MCF 10A (cell line): ENCODE measurements around the gene RABL6. TPM values are rescaled to one million over a fixed set of nuclear protein-coding genes. Genes with fewer than 3 reads are reported as not detected.

Experiments
- BruUV-seq: library from RNA; stranded (reverse); fragments of 400-500 nt; replicated peaks from 2 replicates; lab custom pipeline; 2021; lab: Mats Ljungman, UMichigan
- CTCF ChIA-PET: fragments of 300-600 bp; sonication (Branson Sonifier 250); formaldehyde crosslinking; extraction: SDS; loops from one replicate; lab custom pipeline; 2021; ENCODE audit warnings: antibody characterized with exemption, inconsistent platforms; lab: Yijun Ruan, JAX
- POLR2A ChIA-PET: fragments of 300-600, 350-650 bp; sonication (Branson Sonifier 250); formaldehyde crosslinking; extraction: SDS; loops from one replicate; lab custom pipeline; 2020; ENCODE audit warnings: antibody characterized with exemption, inconsistent platforms; lab: Yijun Ruan, JAX
- DNase-seq: peaks from one replicate; pipeline ENCODE4 v3.0.0-alpha.2; 2018; ENCODE audit not compliant: unreplicated experiment
- H3K27ac Mint-ChIP-seq: one replicate; pipeline ENCODE4 v1.8.0; 2022; ENCODE audit warnings: mild to moderate bottlenecking, low read depth, mixed read lengths; ENCODE audit not compliant: unreplicated experiment
- H3K27me3 Mint-ChIP-seq: one replicate; pipeline ENCODE4 v1.8.0; 2022; ENCODE audit warnings: mixed read lengths; ENCODE audit not compliant: insufficient read depth, unreplicated experiment
- H3K36me3 Mint-ChIP-seq: one replicate; pipeline ENCODE4 v1.8.0; 2022; ENCODE audit warnings: mild to moderate bottlenecking, moderate library complexity, mixed read lengths; ENCODE audit not compliant: insufficient read depth, unreplicated experiment
- H3K4me1 Mint-ChIP-seq: one replicate; pipeline ENCODE4 v1.8.0; 2022; ENCODE audit warnings: mixed read lengths; ENCODE audit not compliant: insufficient read depth, unreplicated experiment
- H3K4me3 Mint-ChIP-seq: one replicate; pipeline ENCODE4 v1.8.0; 2022; ENCODE audit warnings: mild to moderate bottlenecking, moderate library complexity, mixed read lengths; ENCODE audit not compliant: unreplicated experiment
- H3K9me3 Mint-ChIP-seq: one replicate; pipeline ENCODE4 v1.8.0; 2022; ENCODE audit warnings: mixed read lengths; ENCODE audit not compliant: unreplicated experiment
- intact Hi-C: fragments of 100-400 bp; cut with micrococcal nuclease; formaldehyde crosslinking; loops from 2 replicates; pipeline ENCODE4 v1.14.1; 2022
- total RNA-seq: library from RNA; stranded (reverse); gene quantifications from 2 replicates; pipeline ENCODE4 v1.2.3, GENCODE V29; 2022
- TF ChIP-seq, protein P1 (sequence below): fragments of 200-600 bp; IDR thresholded peaks from one replicate; pipeline ENCODE4 v1.8.0; 2022; ENCODE audit warnings: antibody characterized with exemption, mild to moderate bottlenecking; ENCODE audit not compliant: unreplicated experiment

The RABL6 gene
- total RNA-seq, 1 experiment from 2014 or later: 77.8 TPM

DNA sequence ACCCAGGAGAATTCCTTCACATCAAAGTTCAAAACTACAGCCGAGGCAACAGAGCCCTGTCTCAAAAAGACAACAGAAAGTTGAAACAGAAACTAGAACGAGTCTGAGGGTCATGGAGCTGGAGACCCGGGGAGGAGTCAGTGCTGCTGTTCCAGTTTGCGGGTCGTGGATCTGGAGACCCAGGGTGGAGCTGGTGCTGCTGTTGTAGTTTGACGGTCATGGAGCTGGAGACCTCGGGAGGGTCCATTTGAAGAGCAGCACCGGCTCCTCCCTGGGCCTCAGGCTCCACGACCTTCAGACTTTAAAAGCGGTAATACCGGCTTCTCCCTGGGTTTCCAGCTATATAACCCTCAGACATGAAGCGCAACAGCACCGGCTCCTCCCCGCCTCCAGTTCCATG is 30.4 kb upstream of the RABL6 start:
- no peaks in the 10 kb centered on the region for H3K9me3 Mint-ChIP-seq
- H3K36me3 Mint-ChIP-seq: no peaks in the 10 kb centered on the region
- DNase-seq: no peak
- ChIA-PET CTCF (interaction anchor here (1.1 to 3.9 kb wide), 6 partner anchors 8 to 259 kb away, joined by 3 to 30 read pairs (median 12); partner anchors contain the start of gene LCN8), POLR2A (interaction anchor here (1.4 kb wide), 1 partner anchor 11 kb away, joined by 9 read pairs; no protein-coding TSS in a partner anchor)
- no peak overlapping the region for H3K27ac Mint-ChIP-seq
- TF ChIP-seq, protein P1, sequence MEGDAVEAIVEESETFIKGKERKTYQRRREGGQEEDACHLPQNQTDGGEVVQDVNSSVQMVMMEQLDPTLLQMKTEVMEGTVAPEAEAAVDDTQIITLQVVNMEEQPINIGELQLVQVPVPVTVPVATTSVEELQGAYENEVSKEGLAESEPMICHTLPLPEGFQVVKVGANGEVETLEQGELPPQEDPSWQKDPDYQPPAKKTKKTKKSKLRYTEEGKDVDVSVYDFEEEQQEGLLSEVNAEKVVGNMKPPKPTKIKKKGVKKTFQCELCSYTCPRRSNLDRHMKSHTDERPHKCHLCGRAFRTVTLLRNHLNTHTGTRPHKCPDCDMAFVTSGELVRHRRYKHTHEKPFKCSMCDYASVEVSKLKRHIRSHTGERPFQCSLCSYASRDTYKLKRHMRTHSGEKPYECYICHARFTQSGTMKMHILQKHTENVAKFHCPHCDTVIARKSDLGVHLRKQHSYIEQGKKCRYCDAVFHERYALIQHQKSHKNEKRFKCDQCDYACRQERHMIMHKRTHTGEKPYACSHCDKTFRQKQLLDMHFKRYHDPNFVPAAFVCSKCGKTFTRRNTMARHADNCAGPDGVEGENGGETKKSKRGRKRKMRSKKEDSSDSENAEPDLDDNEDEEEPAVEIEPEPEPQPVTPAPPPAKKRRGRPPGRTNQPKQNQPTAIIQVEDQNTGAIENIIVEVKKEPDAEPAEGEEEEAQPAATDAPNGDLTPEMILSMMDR: no peak
- H3K4me3 Mint-ChIP-seq: no peak overlapping the region
- H3K4me1 Mint-ChIP-seq: no peaks in the 10 kb centered on the region
- H3K27me3 Mint-ChIP-seq: peaks cover 59% of the 10 kb centered on the region
- intact Hi-C loops: no loop called here
- no TSS peak for BruUV-seq

- H3K27ac Mint-ChIP-seq: no peak overlapping the region
- TF ChIP-seq, protein P1: no peak
- H3K4me1 Mint-ChIP-seq: no peaks in the 10 kb centered on the region
- no peak for DNase-seq
- ChIA-PET POLR2A (interaction anchor here (0.6 to 0.7 kb wide), 2 partner anchors 8 to 143 kb away, joined by 3 read pairs; no protein-coding TSS in a partner anchor), CTCF (interaction anchor here (0.7 to 3.9 kb wide), 7 partner anchors 13 to 230 kb away, joined by 3 to 30 read pairs (median 3); partner anchors contain the start of gene LCN8)
- peaks cover 59% of the 10 kb centered on the region for H3K27me3 Mint-ChIP-seq
- no TSS peak for BruUV-seq
- H3K9me3 Mint-ChIP-seq: no peaks in the 10 kb centered on the region
- H3K4me3 Mint-ChIP-seq: no peak overlapping the region
- H3K36me3 Mint-ChIP-seq: no peaks in the 10 kb centered on the region
- intact Hi-C loops: no loop called here
Measured at GRCh38 chr9:136779808-136780207, 27.9 kb upstream of the RABL6 start.

DNA sequence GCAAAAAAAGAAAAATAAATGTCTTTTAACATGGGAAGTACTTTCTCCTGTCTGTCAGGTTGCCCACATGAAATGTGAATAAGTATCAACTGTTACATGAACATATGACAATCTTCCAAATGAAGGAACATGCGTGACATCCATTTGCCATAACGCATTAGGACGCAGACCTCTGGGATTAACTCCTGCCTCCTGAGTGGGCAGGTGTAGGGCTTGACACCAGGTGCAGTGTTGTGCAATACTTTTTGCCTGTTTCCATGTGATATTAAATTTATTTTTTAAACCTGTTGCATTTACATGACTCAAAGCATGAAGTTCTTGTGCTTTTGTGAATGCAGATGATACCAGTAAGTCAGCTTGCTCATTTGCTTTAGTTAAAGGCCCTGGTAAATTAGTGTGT is 25.3 kb upstream of the RABL6 start:
- TF ChIP-seq, protein P1: no peak
- H3K27ac Mint-ChIP-seq: no peak overlapping the region
- CTCF ChIA-PET: interaction anchor here (2.2 kb wide), 1 partner anchor 24 kb away, joined by 10 read pairs; the partner anchor contains the start of gene LCN8
- POLR2A ChIA-PET: no interaction called here
- H3K4me1 Mint-ChIP-seq: peaks cover 2% of the 10 kb centered on the region
- H3K36me3 Mint-ChIP-seq: no peaks in the 10 kb centered on the region
- BruUV-seq: no TSS peak
- H3K27me3 Mint-ChIP-seq: peaks cover 49% of the 10 kb centered on the region
- H3K9me3 Mint-ChIP-seq: no peaks in the 10 kb centered on the region
- DNase-seq: no peak
- intact Hi-C loops: no loop called here
- H3K4me3 Mint-ChIP-seq: no peak overlapping the region

DNA sequence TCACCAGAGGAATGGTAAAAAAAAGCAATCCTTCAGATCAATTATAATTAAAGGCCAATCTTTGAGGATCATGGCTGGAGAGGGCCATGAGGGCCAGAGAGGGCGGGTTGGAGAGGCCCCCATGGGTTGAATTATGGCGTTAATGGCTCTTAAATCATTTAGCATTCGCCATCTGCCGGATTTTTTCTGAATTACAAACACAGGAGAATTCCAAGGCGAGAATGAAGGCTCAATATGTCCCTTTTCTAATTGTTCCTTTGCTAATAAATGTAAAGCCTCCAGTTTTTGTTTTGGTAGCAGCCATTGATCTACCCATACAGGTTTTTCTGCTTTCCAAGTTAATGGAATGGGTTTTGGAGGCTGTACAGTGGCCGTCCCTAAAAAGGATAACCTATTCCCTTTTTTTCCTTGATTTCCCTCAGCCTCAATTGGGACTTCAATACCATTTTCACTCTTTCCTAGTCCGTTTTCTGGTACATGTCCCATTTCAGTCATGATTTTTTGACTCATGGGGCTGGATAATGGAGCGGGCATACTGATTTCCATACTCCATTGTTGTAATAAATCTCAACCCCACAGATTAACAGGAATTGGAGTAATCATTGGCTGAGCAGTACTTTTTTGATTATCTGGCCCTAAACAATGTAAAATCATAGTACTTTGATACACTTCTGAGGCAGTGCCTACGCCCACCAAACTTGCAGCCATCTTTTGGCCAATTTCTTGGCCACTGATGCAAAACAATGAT is 23.3 kb upstream of the RABL6 start:
- H3K27ac Mint-ChIP-seq: no peak overlapping the region
- no peaks in the 10 kb centered on the region for H3K36me3 Mint-ChIP-seq
- no TSS peak for BruUV-seq
- H3K4me1 Mint-ChIP-seq: peaks cover 5% of the 10 kb centered on the region
- H3K27me3 Mint-ChIP-seq: peaks cover 29% of the 10 kb centered on the region
- H3K9me3 Mint-ChIP-seq: no peaks in the 10 kb centered on the region
- TF ChIP-seq, protein P1: peak; percentile 71
- intact Hi-C loops: loop anchor here (1.0 kb wide), 1 partner anchor 18 kb away; no protein-coding TSS in a partner anchor
- DNase-seq: peak; percentile 46
- POLR2A ChIA-PET: interaction anchor here (0.5 kb wide), 1 partner anchor 13 kb away, joined by 3 read pairs; no protein-coding TSS in a partner anchor
- H3K4me3 Mint-ChIP-seq: no peak overlapping the region
- CTCF ChIA-PET: interaction anchor here (0.9 to 2.2 kb wide), 5 partner anchors 10 to 55 kb away, joined by 4 to 10 read pairs (median 6); partner anchors contain the start of gene LCN8
